Caki2 (cell line): ENCODE data around the gene PSEN2. TPM values are rescaled to one million over a fixed set of nuclear protein-coding genes. Genes with fewer than 3 reads are reported as not detected.

Experiments
- DNase-seq: peaks from one replicate; pipeline ENCODE4 v3.0.0-alpha.2; 2015; ENCODE audit warnings: low read depth
- in situ Hi-C: cut with HindIII; loops from 2 replicates; pipeline ENCODE4 v1.10.0; 2016; ENCODE audit warnings: low sequenced_read_pairs, low pct_unique_long_range_greater_than_20kb, mixed read lengths
- total RNA-seq: library from RNA; depleted of rRNA; stranded (reverse); fragments of >200 nt; shearing (Covaris generic); gene quantifications from 2 replicates; pipeline ENCODE4 v1.2.3, GENCODE V29; 2014; ENCODE audit warnings: low replicate concordance

Gene PSEN2
- total RNA-seq, 1 experiment from 2014 or later = 62.3 TPM

DNA sequence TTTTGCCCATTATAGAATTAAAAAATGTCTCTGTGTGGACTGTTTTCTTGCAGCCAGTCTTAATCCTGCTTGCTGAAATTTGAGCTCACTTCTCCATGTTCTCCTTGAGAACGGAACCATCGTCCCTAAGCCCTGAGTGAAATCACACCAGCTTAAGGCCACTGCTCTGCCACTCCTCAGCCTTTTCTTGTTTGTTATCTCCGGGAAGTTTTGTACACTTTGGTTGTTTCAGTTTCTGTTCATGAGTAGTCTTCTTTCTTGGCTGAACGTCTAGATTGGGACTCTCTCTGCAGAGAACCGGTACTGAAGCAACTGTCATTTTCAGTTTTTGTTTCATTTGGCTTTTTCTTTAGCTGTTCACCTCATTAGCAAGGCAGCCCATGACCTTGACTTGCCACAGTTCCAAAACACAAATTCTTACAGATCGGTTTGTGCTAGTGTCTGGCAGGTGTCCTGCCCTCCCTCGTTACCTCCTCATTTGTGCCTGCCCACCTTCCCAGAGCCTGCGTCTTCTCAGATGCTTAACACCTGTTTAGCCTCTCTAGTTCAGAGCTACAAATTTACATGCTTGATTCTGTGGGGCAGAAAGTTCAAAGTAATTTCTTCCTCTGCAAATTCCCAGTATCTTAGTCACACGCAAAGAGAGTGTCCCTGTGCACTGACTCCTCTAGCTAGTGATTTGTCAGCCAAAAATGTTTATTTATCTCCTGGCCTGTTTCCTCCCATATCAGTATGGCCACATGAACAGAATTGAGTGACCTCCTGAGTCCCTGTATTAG, 12.4 kb downstream of the PSEN2 start:
- in situ Hi-C loops = no loop called here
- peak; percentile 76 for DNase-seq

DNA sequence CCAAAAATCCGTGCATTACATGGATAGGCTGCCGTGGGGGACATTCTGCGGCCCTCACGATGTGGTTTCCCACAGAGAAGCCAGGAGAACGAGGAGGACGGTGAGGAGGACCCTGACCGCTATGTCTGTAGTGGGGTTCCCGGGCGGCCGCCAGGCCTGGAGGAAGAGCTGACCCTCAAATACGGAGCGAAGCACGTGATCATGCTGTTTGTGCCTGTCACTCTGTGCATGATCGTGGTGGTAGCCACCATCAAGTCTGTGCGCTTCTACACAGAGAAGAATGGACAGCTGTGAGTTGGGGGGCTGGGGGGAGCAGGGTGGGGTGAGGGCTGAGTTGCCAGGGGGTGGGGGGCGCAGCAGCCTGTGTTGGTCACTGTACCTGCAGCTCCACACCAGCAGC, 13.2 kb downstream of the PSEN2 start:
- in situ Hi-C loops = no loop called here
- no peak for DNase-seq

DNA sequence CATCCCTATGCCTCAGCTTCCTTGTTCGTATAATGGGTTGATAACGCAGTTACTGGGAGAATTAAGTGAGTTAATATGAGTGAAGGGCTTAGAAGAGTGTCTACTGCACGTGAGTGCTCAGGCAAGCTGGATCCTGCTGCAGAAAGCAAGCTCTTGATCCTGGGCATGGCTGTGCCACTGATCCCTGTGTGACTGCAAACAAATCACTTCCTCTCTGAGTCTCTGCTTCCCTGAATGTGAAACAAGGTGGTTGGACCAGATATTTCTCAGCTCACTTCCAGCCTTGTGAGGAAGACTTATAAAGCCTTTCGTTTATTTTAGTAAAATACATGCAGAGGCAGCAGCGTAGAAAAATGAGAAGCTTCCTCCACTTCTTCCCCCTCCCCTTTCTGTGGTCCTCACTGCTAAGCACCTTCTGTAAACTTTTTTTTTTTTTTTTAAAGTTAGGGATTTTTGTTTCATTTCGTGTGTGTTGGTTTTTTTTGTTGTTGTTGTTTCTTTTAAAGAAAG, 13.8 kb downstream of the PSEN2 start:
- no peak for DNase-seq
- in situ Hi-C loops = no loop called here

- DNase-seq = no peak
- in situ Hi-C loops = no loop called here
Observed at GRCh38 chr1:226884966-226885820, 14.8 kb downstream of the PSEN2 start.

DNA sequence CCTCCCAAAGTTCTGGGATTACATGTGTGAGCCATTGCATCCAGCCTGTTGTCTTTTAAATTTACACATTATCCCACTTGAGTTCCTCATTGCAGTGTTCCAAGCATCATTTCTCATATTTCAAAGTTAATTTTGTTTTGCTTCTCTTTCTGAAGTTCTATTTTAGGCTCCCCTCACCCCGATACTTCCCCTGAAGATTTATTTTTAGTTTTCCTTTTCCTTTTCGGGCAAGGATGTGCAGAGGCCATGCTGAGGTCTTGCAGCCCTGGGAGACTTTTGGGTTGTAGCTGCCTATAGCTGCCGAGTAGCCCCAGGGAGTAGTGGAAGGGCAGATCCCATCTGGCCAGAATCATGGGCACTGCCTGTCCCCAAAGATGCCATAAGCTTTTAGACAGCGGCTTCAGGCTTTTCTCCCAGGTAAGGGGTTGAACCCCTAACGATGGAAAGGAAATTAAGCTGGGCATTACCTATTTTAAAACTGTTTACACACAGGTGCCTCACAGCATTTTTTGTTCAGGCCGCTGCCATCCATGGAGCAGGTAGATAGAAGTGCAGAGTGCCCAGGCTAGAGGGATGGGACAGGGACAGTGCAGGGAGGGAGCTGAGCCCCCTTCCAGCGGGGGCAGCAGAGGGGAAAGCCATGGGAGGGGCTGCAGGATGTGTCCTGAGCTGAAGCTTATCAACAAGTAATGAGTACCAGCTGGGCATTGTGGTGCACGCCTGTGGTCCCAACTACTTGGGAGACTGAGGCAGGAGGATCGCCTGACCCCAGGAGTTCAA, 15.9 kb downstream of the PSEN2 start:
- in situ Hi-C loops = no loop called here
- DNase-seq = no peak

- DNase-seq = no peak
- in situ Hi-C loops = no loop called here
Observed at GRCh38 chr1:226887006-226887405, 16.6 kb downstream of the PSEN2 start.

- in situ Hi-C loops = no loop called here
Observed at GRCh38 chr1:226888021-226888420, 17.6 kb downstream of the PSEN2 start.

DNA sequence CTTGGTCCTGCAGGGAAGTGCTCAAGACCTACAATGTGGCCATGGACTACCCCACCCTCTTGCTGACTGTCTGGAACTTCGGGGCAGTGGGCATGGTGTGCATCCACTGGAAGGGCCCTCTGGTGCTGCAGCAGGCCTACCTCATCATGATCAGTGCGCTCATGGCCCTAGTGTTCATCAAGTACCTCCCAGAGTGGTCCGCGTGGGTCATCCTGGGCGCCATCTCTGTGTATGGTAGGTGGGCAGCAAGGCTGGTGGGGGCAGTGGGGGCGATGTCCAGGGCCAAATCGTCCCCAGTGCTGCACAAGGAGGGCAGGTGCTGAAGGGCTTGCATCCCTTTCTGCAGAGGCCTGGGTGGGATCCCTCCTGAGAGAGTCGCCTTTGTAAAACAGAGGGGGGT, 18.4 kb downstream of the PSEN2 start:
- no peak for DNase-seq
- in situ Hi-C loops = no loop called here

More at GRCh38 chr1:226888021-226888420, 17.6 kb downstream of the PSEN2 start:
- DNase-seq = no peak

- in situ Hi-C loops = no loop called here
- no peak for DNase-seq
Observed at GRCh38 chr1:226889616-226890330, 19.4 kb downstream of the PSEN2 start.

GRCh38 chr1:226890331-226891108, 20.1 kb downstream of the PSEN2 start:
- DNase-seq = no peak
- in situ Hi-C loops = no loop called here

DNA sequence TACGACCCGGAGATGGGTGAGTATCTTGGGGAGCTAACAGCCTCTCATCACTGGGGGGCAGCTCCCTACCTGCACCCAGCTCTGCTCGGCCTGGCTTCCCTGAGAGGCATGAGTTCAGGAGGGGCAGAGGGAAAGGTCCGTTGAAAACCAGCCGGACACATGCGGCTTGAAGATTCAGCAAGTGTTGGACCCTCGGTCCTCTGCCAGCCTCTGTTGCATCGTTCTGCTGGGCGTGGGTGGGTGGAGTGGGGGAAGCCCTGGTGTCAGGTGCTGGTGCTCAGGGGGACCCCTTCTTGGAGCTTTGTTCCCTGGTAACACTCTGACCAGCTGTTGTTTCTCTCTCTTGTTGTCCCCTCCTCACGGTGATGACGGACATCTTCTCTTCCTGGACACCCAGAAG, 20.9 kb downstream of the PSEN2 start:
- in situ Hi-C loops = no loop called here

GRCh38 chr1:226891846-226892523, 21.6 kb downstream of the PSEN2 start:
- DNase-seq = no peak
- in situ Hi-C loops = no loop called here

More for the DNA sequence above, 20.9 kb downstream of the PSEN2 start:
- no peak for DNase-seq

DNA sequence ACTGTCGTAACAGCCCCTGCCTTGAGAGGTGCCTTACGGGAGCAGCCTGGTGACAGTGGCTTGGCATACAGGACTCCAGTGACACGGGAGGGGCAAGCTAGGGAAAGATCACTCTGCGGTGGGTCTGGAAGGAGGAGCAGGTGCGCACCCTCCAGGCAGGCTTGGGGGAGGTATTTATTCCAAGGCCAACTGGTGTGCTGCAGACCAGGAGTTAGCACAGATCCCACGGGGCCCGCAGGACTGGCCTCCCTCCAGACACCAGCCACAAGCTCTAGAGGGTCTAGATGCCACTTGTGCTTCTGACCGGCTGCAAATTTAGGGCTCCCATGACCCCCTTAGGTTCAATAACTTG, 22.1 kb downstream of the PSEN2 start:
- no peak for DNase-seq
- in situ Hi-C loops = no loop called here

DNA sequence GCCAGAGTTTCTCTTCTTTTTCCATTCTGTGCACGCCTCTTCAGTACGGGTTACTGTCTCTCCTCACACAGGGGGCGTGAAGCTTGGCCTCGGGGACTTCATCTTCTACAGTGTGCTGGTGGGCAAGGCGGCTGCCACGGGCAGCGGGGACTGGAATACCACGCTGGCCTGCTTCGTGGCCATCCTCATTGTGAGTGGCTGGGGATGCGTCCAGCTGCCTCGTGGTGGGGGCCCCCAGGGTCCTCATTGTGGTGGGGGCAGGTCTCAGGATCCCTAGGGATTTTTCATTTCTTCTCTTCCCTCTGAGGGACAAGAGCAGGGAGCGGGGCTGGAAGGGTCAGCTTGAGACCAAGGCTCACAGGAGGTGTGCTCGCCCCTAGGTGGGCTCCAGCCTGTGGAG, 23.5 kb downstream of the PSEN2 start:
- DNase-seq = no peak
- in situ Hi-C loops = no loop called here

GRCh38 chr1:226894826-226895225, 24.4 kb downstream of the PSEN2 start:
- DNase-seq = no peak
- in situ Hi-C loops = no loop called here

- DNase-seq = no peak
- in situ Hi-C loops = no loop called here
Observed at GRCh38 chr1:226895644-226896043, 25.2 kb downstream of the PSEN2 start.

DNA sequence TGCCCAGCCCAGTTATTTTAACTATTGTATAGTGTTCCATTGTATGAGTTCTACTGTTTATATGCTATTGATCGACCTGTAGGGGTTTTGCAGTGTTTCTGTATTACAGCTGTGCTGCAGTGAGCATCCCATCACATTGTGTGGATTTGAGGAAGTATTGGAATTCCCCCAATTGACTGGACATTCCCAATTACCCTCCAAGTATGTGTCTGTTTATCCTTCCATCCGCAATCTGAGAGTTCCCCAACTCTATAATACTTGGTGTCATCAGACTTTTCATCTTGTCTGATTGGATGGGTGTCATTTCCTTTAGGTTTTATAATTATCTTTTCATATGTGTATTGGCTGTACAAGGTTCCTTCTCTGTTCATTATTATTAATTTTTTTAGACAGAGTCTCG, 27.8 kb downstream of the PSEN2 start:
- in situ Hi-C loops = no loop called here
- no peak for DNase-seq
